HepG2 (cell line): Measurements from ENCODE around the gene ASTN2.

ENCODE experiments used
- ARHGAP35 ChIP-seq: sonication (generic); formaldehyde crosslinking; IDR thresholded peaks from 2 replicates; pipeline ENCODE4 v1.9.0; 2022; ENCODE audit warnings: mild to moderate bottlenecking, inconsistent platforms, moderate library complexity, missing genetic modification reagents, borderline replicate concordance
- ETV5 ChIP-seq: IDR thresholded peaks from 2 replicates; pipeline ENCODE4 v1.6.1; 2018; ENCODE audit warnings: missing biosample characterization, missing genetic modification reagents, inconsistent platforms, borderline replicate concordance
- FOXM1 ChIP-seq: sonication (generic); formaldehyde crosslinking; IDR thresholded peaks from 2 replicates; pipeline ENCODE4 v1.5.0; 2020; ENCODE audit warnings: missing genetic modification reagents
- MAX ChIP-seq: IDR thresholded peaks from 2 replicates; pipeline ENCODE4 v1.6.1; 2012; ENCODE audit warnings: inconsistent platforms
- RELA ChIP-seq: sonication (generic); formaldehyde crosslinking; IDR thresholded peaks from 2 replicates; pipeline ENCODE4 v1.4.0; 2020; ENCODE audit warnings: missing genetic modification reagents
- RERE ChIP-seq: IDR thresholded peaks from 2 replicates; pipeline ENCODE4 v1.6.1; 2016; ENCODE audit warnings: low read depth, missing genetic modification reagents, missing compliant biosample characterization
- ZFP41 ChIP-seq: sonication (generic); formaldehyde crosslinking; IDR thresholded peaks from 2 replicates; pipeline ENCODE4 v1.4.0; 2020; ENCODE audit warnings: mild to moderate bottlenecking, missing genetic modification reagents, borderline replicate concordance
- ZFP90 ChIP-seq: sonication (generic); formaldehyde crosslinking; IDR thresholded peaks from 2 replicates; pipeline ENCODE4 v1.8.0; 2022; ENCODE audit warnings: missing genetic modification reagents, mild to moderate bottlenecking, inconsistent platforms, borderline replicate concordance
- ZFP91 ChIP-seq: sonication (generic); formaldehyde crosslinking; IDR thresholded peaks from 2 replicates; pipeline ENCODE4 v1.9.0; 2022; ENCODE audit warnings: missing genetic modification reagents, mild to moderate bottlenecking, borderline replicate concordance
- ZNF740 ChIP-seq: sonication (generic); formaldehyde crosslinking; IDR thresholded peaks from 2 replicates; pipeline ENCODE4 v1.4.0; 2020; ENCODE audit warnings: missing genetic modification reagents

GRCh38 chr9:116434314-116434713, 980.5 kb downstream of the ASTN2 start:
- TF ChIP-seq ARHGAP35 (no peak), ZFP41 (CRISPR knock-in tag) (no peak), ZFP91 (CRISPR knock-in tag) (no peak), RELA (CRISPR knock-in tag) (no peak), RERE (CRISPR knock-in tag) (no peak), MAX (no peak), ZFP90 (CRISPR knock-in tag) (no peak), FOXM1 (no peak), ZNF740 (no peak), ETV5 (CRISPR knock-in tag) (no peak)
